ENCODE measurements around the gene SMAD6. TPM values are rescaled to one million over a fixed set of nuclear protein-coding genes. Genes with fewer than 3 reads are reported as not detected.

SMAD6 gene
- total and polyA plus RNA-seq, 9 of the 15 experiments (the other 6 are each of a cell fraction or from before 2014, with no cell fraction given) = 0.10 to 15.5 (median 3.7) TPM

GRCh38 chr15:66826507-66826906, 124.5 kb downstream of the SMAD6 start:
- no peak overlapping the region for H2AFZ ChIP-seq (ENCODE audit: low read depth, low read length)
- no peaks in the 10 kb centered on the region for H3K27me3 ChIP-seq (ENCODE audit: control insufficient read depth in 2 of 2, insufficient read depth in 2 of 2, low read length in 2 of 2)
- H3K9me1 ChIP-seq (ENCODE audit: control insufficient read depth, insufficient read depth, low read length) = no peaks in the 10 kb centered on the region
- H3K4me2 ChIP-seq (ENCODE audit: insufficient read depth, low read length) = no peak overlapping the region
- ATAC-seq (no peak), DNase-seq (ENCODE audit: extremely low read depth in 1 of 4, low spot score in 3 of 4) (no peak), FAIRE-seq (no peak)
- ChIA-PET POLR2A (interaction anchor here (0.6 kb wide), 1 partner anchor 13 kb away, joined by 3 read pairs; no protein-coding TSS in a partner anchor), CTCF (ENCODE audit: low intra/inter-chr PET ratio) (no interaction called here)
- intact Hi-C loops (cut with micrococcal nuclease) = no loop called here
- H3K79me2 ChIP-seq (ENCODE audit: control insufficient read depth, insufficient read depth, low read length) = no peaks in the 10 kb centered on the region
- H3K4me1 ChIP-seq (replicated peaks in 1 of 2; ENCODE audit: control insufficient read depth in 2 of 2, insufficient read depth in 2 of 2, low read length in 2 of 2) = peaks cover 0 to 3% of the 10 kb centered on the region in 2 experiments; a peak in 2 of 5 replicates
- BruUV-seq (replicated peaks) = no TSS peak
- H3K27ac ChIP-seq (ENCODE audit: extremely low read depth, low read depth, low read length) = no peak overlapping the region
- peak overlapping the region in 1 of 2 experiments; percentile 54; a peak in 1 of 4 replicates for H3K9ac ChIP-seq (ENCODE audit: insufficient read depth in 1 of 2, low read depth in 2 of 2, low read length in 2 of 2)
- no peak overlapping the region for H3K4me3 ChIP-seq
- in situ Hi-C loops (cut with MboI) = no loop called here
- no peaks in the 10 kb centered on the region for H3K36me3 ChIP-seq (ENCODE audit: control insufficient read depth, insufficient read depth, low read length)
- H4K20me1 ChIP-seq (replicated peaks; ENCODE audit: control insufficient read depth, insufficient read depth, low read length) = no peaks in the 10 kb centered on the region
- H3K9me3 ChIP-seq (replicated peaks; ENCODE audit: control insufficient read depth, insufficient read depth, low read depth, low read length) = no peaks in the 10 kb centered on the region
- WGBS (ENCODE audit: insufficient coverage, low coverage, missing lambda C conversion rate) = 32% methylated on average over 3 of the region's 3 CpGs
- TF ChIP-seq PBX2 (CRISPR knock-in tag; IDR thresholded peaks at IDR 0.05; ENCODE audit: low read depth) (no peak), PBX2 (tag; conservative IDR thresholded peaks at IDR 0.05; ENCODE audit: low read depth) (no peak), POLR3A (IDR thresholded peaks at IDR 0.05; ENCODE audit: borderline replicate concordance, extremely low read depth, insufficient read depth, insufficient read length) (no peak), CUX1 (CRISPR knock-in tag; IDR thresholded peaks at IDR 0.05) (no peak), ZNF609 (CRISPR knock-in tag; IDR thresholded peaks at IDR 0.05; ENCODE audit: borderline replicate concordance) (no peak), NFYB (IDR thresholded peaks at IDR 0.05; ENCODE audit: extremely low read depth, insufficient read length) (peak; percentile 24), JUND (IDR thresholded peaks at IDR 0.05; ENCODE audit: borderline replicate concordance, low read depth, low read length) (no peak), JUND (tag; IDR thresholded peaks at IDR 0.05; ENCODE audit: borderline replicate concordance, low read depth, low read length) (no peak), MTA1 (IDR thresholded peaks at IDR 0.05; ENCODE audit: borderline replicate concordance) (no peak)

All from K562 (cell line).